Right atrium auricular region (tissue), 2 donors: ENCODE data around the gene FRMD6. TPM values are rescaled to one million over a fixed set of nuclear protein-coding genes. Genes with fewer than 3 reads are reported as not detected.

Experiments
- DNase-seq: peaks from one replicate; pipeline ENCODE4 v3.0.0-alpha.2; 2019; ENCODE audit warnings: low spot score
- H3K27ac ChIP-seq, 2 donors: fragments of 200-600 bp; sonication (generic); 1 replicate in 1 of 2; 2 replicates in 1 of 2; pipeline ENCODE4 v1.5.1; 2016 to 2019
- H3K27me3 ChIP-seq, 2 donors: fragments of 200-600 bp; sonication (generic); one replicate each; pipeline versions ENCODE4 v1.5.1 to v1.6.0; 2017 to 2019
- H3K36me3 ChIP-seq: fragments of 200-600 bp; sonication (generic); one replicate; pipeline ENCODE4 v1.5.1; 2016
- H3K4me1 ChIP-seq, 2 donors: fragments of 200-600 bp; sonication (generic); one replicate each; pipeline versions ENCODE4 v1.5.1 to v1.6.0; 2017 to 2019
- H3K4me3 ChIP-seq, 2 donors: fragments of 200-600 bp; sonication (generic); 1 replicate in 1 of 2; 2 replicates in 1 of 2; pipeline ENCODE4 v1.5.1; 2017 to 2019; ENCODE audit warnings: mild to moderate bottlenecking in 1 of 2, moderate library complexity in 1 of 2
- H3K9me3 ChIP-seq, 2 donors: fragments of 200-600 bp; sonication (generic); one replicate each; pipeline ENCODE4 v1.5.1; 2019
- CTCF ChIP-seq, 2 donors: fragments of 200-600 bp; sonication (generic); IDR thresholded peaks; one replicate each; pipeline ENCODE4 v1.5.1; 2019; ENCODE audit warnings: antibody characterized with exemption in 2 of 2
- total RNA-seq, 2 donors: library from RNA; depleted of rRNA; stranded (reverse); fragments of >200 nt; gene quantifications; one replicate each; pipeline ENCODE4 v1.1.0, GENCODE V29; 2016

The FRMD6 gene
- total RNA-seq, 2 donors from 2014 or later: 7.2 to 7.9 TPM

GRCh38 chr14:51691176-51691575, 39.5 kb downstream of the FRMD6 start:
- TF ChIP-seq CTCF (IDR thresholded peaks at IDR 0.05): no peak

GRCh38 chr14:51692646-51693045, 40.9 kb downstream of the FRMD6 start:
- Histone ChIP-seq H3K27me3 (no peaks in the 10 kb centered on the region), H3K4me3 (no peak overlapping the region), H3K27ac (no peak overlapping the region), H3K9me3 (no peaks in the 10 kb centered on the region), H3K4me1 (no peaks in the 10 kb centered on the region), H3K36me3 (no peaks in the 10 kb centered on the region)
- no peak for TF ChIP-seq CTCF (IDR thresholded peaks at IDR 0.05)
- no peak for DNase-seq

More at GRCh38 chr14:51691176-51691575, 39.5 kb downstream of the FRMD6 start:
- Histone ChIP-seq H3K27ac (no peak overlapping the region), H3K4me3 (no peak overlapping the region), H3K4me1 (no peaks in the 10 kb centered on the region), H3K9me3 (no peaks in the 10 kb centered on the region), H3K27me3 (no peaks in the 10 kb centered on the region), H3K36me3 (no peaks in the 10 kb centered on the region)
- no peak for DNase-seq

- H3K36me3 ChIP-seq: no peaks in the 10 kb centered on the region
- no peaks in the 10 kb centered on the region for H3K27me3 ChIP-seq
- no peak for TF ChIP-seq CTCF (IDR thresholded peaks at IDR 0.05)
- no peak overlapping the region for H3K27ac ChIP-seq
- no peak overlapping the region for H3K4me3 ChIP-seq
- no peaks in the 10 kb centered on the region for H3K9me3 ChIP-seq
- no peaks in the 10 kb centered on the region for H3K4me1 ChIP-seq
- no peak for DNase-seq
These were observed 46.1 kb downstream of the FRMD6 start for GRCh38 chr14:51697848-51698247.

GRCh38 chr14:51701951-51702350, 50.2 kb downstream of the FRMD6 start:
- H3K27me3 ChIP-seq: no peaks in the 10 kb centered on the region
- no peaks in the 10 kb centered on the region for H3K9me3 ChIP-seq
- peaks cover 7% of the 10 kb centered on the region for H3K36me3 ChIP-seq
- H3K4me1 ChIP-seq: no peaks in the 10 kb centered on the region
- H3K4me3 ChIP-seq: no peak overlapping the region
- TF ChIP-seq CTCF (IDR thresholded peaks at IDR 0.05): no peak
- no peak overlapping the region for H3K27ac ChIP-seq
- DNase-seq: no peak

- no peak for DNase-seq
- H3K4me1 ChIP-seq: no peaks in the 10 kb centered on the region
- H3K9me3 ChIP-seq: no peaks in the 10 kb centered on the region
- no peak overlapping the region for H3K27ac ChIP-seq
- H3K36me3 ChIP-seq: peaks cover 7% of the 10 kb centered on the region
- TF ChIP-seq CTCF (IDR thresholded peaks at IDR 0.05): no peak
- H3K27me3 ChIP-seq: no peaks in the 10 kb centered on the region
- no peak overlapping the region for H3K4me3 ChIP-seq
These were observed 52.1 kb downstream of the FRMD6 start for GRCh38 chr14:51703787-51704186.

GRCh38 chr14:51704545-51704944, 52.8 kb downstream of the FRMD6 start:
- no peak for DNase-seq
- Histone ChIP-seq H3K9me3 (no peaks in the 10 kb centered on the region), H3K27ac (no peak overlapping the region), H3K27me3 (no peaks in the 10 kb centered on the region), H3K4me3 (no peak overlapping the region), H3K36me3 (peaks cover 7% of the 10 kb centered on the region), H3K4me1 (no peaks in the 10 kb centered on the region)
- TF ChIP-seq CTCF (IDR thresholded peaks at IDR 0.05): no peak
